GM10248 (cell line): ENCODE data around the gene BBS9.
A peak's percentile ranks its signal among the peaks of the same experiment; 100 is the strongest.

Experiments used
- CTCF ChIA-PET: fragments of 300-600 bp; sonication (Branson Sonifier 250); formaldehyde crosslinking; extraction: SDS; loops from one replicate; lab custom pipeline; 2021; ENCODE audit warnings: antibody characterized with exemption; lab: Yijun Ruan, JAX
- POLR2A ChIA-PET: fragments of 350-650 bp; sonication (Branson Sonifier 250); formaldehyde crosslinking; extraction: SDS; loops from one replicate; lab custom pipeline; 2020; ENCODE audit warnings: antibody characterized with exemption; lab: Yijun Ruan, JAX
- DNase-seq: peaks from one replicate; pipeline ENCODE4 v3.0.0; 2012; ENCODE audit errors: extremely low spot score
- TF ChIP-seq, protein P1 (sequence below): IDR thresholded peaks from 2 replicates; pipeline ENCODE4 v1.5.1; 2012; ENCODE audit warnings: mild to moderate bottlenecking, low read depth; ENCODE audit errors: extremely low read depth, missing control alignments, control extremely low read depth

BBS9 gene

DNA sequence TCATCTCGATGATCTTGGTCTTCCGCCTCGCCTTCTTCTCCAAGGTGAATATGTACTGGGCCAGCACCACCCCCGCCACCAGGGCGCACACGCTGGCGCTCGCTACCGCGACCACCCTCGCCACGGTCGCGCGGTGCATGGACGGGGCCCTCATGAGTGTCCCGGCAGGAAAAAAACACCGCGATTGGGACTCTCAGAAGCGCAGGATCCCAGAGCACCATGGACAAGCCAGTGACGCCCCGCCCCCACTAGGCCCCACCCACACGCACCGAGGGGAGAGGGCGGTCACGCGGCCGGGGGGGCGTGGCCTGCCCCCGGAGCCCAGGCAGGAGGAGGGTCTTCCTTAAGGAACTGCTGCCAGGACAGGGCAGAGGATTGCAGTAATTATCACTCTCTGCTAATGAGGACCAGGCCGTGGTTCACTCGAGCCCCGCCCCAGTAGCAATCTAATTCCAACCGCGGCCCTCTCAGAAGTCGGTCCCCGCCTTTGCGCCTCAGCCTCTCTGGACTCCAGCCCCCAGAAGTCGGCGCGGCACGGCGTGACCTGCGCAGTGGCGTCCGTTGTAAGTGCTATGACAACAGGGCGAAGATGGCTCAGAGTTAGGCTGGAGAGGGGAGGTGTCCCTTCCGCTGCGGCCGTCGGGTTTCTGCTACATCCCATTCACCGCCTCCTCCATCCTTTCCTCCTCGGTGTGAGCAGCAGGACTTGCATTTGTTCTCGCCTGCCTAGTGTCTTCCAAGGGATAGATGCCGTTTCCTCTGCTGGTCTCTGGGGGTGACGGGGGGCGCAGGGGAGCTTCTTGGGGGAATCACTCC lies at the start of gene BBS9:
BBS9 (plus strand) TSS at position 575 of the 816 bp plus-strand sequence. CDS start 16,689 bp downstream, outside the sequence.
- POLR2A ChIA-PET = no interaction called here
- peak; percentile 94 for DNase-seq
- CTCF ChIA-PET = interaction anchor here (1.1 to 6.9 kb wide), 3 partner anchors 20 to 283 kb away, joined by 3 to 42 read pairs (median 5); partner anchors contain the start of gene RP9
- TF ChIP-seq, protein P1, sequence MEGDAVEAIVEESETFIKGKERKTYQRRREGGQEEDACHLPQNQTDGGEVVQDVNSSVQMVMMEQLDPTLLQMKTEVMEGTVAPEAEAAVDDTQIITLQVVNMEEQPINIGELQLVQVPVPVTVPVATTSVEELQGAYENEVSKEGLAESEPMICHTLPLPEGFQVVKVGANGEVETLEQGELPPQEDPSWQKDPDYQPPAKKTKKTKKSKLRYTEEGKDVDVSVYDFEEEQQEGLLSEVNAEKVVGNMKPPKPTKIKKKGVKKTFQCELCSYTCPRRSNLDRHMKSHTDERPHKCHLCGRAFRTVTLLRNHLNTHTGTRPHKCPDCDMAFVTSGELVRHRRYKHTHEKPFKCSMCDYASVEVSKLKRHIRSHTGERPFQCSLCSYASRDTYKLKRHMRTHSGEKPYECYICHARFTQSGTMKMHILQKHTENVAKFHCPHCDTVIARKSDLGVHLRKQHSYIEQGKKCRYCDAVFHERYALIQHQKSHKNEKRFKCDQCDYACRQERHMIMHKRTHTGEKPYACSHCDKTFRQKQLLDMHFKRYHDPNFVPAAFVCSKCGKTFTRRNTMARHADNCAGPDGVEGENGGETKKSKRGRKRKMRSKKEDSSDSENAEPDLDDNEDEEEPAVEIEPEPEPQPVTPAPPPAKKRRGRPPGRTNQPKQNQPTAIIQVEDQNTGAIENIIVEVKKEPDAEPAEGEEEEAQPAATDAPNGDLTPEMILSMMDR = no peak

DNA sequence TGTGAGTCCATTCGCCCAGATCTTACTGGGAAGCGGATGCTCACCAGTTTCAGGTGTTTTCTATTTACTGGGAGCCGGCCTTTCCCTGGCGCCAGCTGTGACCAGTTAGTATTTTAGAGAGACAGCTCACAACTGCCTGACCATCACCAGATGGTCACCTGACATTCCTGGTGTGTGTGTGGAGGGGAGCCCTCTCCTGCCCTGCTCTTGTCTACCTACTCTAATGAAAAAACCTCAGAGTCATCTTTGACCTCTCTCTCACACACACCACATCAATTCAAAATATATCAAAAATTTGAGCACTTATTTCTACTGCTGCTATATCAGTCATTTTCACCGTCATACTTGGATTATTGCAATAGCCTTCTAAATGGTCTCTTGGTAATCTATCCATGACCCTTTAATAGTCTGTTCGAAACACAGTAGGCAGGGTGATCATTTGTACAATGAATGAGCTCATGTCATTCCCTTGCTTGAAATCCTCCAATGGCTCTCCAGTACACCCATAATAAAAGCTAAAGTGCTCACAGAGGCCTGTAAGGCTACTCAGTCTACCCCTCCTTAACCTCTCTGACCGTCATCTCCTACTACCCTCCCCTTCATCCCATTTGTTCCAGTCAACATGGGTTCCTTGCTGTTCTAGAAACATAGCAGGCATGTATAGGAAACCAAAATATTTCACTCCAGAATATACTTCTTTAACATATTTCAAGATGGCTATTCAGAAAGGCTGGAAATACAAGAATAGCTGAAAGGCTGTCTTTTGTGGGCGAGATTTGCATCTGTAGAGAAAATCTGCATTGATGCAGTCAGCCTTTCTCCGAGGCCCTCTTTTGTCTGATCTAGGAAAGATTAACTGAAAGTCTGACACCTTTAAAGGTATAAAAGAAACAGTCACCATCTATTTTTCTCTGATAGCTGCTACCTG lies 49.3 kb upstream of the BBS9 start:
- ChIA-PET CTCF (interaction anchor here (0.9 to 1.1 kb wide), 5 partner anchors 14 to 234 kb away, joined by 3 to 4 read pairs (median 3); partner anchors contain the start of gene RP9), POLR2A (no interaction called here)
- TF ChIP-seq, protein P1 = no peak
- DNase-seq = no peak

DNA sequence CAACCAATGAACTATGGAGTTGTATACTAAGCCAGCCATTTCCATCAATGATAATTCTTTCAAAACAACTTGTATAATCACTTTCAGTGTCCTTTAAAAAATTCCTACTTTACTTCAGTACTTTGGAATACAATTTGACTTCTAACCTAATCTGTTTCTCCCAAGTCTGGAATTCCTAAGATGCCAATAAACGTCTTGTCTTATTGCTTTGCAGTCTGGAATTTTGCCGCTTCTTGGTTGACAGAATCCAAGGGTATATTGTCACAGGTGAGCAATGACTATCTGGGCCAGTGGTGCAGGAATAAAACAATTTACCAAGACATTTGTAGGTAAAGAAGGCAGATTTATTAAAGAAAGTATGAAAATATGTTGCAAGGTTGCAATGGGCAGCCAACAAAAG lies 42.0 kb upstream of the BBS9 start:
- ChIA-PET CTCF (no interaction called here), POLR2A (no interaction called here)
- TF ChIP-seq, protein P1 = no peak
- no peak for DNase-seq

DNA sequence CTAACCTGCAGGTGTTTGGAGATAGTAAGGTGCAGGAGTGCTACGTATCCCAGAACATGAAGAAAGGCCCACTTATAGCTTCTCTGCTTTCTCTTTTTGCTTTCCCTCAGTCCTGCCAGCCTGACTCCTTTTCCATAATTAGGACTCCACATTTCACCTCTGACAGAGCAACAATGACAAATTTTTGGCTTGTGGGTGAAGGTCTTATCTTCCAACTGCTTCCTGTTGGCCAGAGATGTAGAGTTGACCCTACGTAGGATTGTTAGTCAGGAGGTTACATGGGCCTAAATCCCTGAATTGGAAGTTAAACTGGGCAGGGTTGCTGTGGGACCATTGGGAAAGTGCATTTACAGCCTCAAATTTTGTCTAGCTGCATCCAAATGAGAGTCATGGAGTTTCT lies 41.5 kb upstream of the BBS9 start:
- TF ChIP-seq, protein P1 = no peak
- POLR2A ChIA-PET = no interaction called here
- CTCF ChIA-PET = interaction anchor here (1.2 kb wide), 1 partner anchor 21 kb away, joined by 4 read pairs; the partner anchor contains the start of gene RP9
- no peak for DNase-seq

DNA sequence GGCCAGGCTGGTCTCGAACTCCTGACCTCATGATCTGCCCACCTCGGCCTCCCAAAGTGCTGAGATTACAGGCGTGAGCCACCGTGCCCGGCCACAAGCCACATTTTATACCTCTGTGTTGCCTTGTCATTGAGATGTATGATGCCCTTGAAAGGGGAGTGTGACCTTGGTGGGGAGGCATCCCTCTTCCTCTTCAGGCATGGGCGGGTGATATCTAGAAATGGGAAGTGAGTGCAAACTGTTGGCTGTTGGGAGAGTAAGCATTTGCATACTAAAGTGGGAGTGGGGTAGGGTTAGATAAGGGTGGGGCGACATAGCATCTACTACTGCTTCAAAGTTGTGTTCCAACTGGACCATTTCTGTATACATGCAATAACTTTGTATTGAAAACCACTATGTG lies 40.2 kb upstream of the BBS9 start:
- ChIA-PET CTCF (no interaction called here), POLR2A (no interaction called here)
- TF ChIP-seq, protein P1 = no peak
- DNase-seq = no peak

DNA sequence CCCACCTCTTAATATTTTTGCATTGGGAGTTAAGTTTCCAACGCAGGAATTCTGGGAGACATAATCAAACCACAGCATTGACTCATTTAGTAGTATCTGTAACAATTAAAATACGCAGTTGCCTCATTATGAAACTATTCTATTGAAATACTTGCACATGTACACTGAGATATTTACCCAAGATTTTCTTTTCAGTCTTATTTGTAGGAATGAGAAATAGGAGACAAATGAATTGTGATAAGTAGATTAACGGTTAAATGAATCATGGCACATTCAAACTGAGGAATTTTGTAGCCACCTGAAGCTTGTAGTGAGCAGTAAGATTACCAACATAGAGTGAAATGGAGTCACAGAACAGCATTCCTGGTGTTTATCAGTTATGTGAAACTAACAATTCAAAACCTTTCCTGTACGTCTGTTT lies 38.2 kb upstream of the BBS9 start:
- CTCF ChIA-PET = interaction anchor here (3.0 kb wide), 1 partner anchor 17 kb away, joined by 14 read pairs; no protein-coding TSS in a partner anchor

More for the DNA sequence above, 38.2 kb upstream of the BBS9 start:
- TF ChIP-seq, protein P1 = no peak
- DNase-seq = no peak
- POLR2A ChIA-PET = no interaction called here
